ENCODE measurements around the gene CASKIN2.

- TF ChIP-seq, protein P1, sequence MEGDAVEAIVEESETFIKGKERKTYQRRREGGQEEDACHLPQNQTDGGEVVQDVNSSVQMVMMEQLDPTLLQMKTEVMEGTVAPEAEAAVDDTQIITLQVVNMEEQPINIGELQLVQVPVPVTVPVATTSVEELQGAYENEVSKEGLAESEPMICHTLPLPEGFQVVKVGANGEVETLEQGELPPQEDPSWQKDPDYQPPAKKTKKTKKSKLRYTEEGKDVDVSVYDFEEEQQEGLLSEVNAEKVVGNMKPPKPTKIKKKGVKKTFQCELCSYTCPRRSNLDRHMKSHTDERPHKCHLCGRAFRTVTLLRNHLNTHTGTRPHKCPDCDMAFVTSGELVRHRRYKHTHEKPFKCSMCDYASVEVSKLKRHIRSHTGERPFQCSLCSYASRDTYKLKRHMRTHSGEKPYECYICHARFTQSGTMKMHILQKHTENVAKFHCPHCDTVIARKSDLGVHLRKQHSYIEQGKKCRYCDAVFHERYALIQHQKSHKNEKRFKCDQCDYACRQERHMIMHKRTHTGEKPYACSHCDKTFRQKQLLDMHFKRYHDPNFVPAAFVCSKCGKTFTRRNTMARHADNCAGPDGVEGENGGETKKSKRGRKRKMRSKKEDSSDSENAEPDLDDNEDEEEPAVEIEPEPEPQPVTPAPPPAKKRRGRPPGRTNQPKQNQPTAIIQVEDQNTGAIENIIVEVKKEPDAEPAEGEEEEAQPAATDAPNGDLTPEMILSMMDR (IDR thresholded peaks at IDR 0.05): no peak
- no peak for TF ChIP-seq POLR2A (IDR thresholded peaks at IDR 0.05)
These were observed 28.4 kb downstream of the CASKIN2 start for GRCh38 chr17:75486951-75487350.

Measured in heart left ventricle (tissue), 13 donors.